Common myeloid progenitor, CD34-positive (primary cell): Measurements from ENCODE around the gene ASTN2.

Experiments
- CTCF ChIA-PET: fragments of 350-600 bp; sonication (Branson Sonifier 250); formaldehyde crosslinking; loops from one replicate; lab custom pipeline; 2021; ENCODE audit warnings: antibody characterized with exemption; lab: Charles Lee
- POLR2A ChIA-PET: fragments of 350-600 bp; sonication (Branson Sonifier 250); formaldehyde crosslinking; loops from one replicate; lab custom pipeline; 2021; ENCODE audit warnings: antibody characterized with exemption; lab: Charles Lee
- DNase-seq, 3 donors: peaks; one replicate each; pipeline versions ENCODE4 v3.0.0 to v3.0.0-alpha.2; 2013
- H3K27ac ChIP-seq, 2 experiments: 1 replicate in 1 of 2; 2 replicates in 1 of 2; pipeline ENCODE4 v1.7.0; 2013; ENCODE audit warnings: inconsistent platforms in 2 of 2, low read length in 2 of 2, mild to moderate bottlenecking in 2 of 2, low read depth in 1 of 2, moderate library complexity in 1 of 2; ENCODE audit not compliant: severe bottlenecking in 2 of 2, insufficient read depth in 1 of 2, poor library complexity in 1 of 2
- H3K27me3 ChIP-seq, 5 experiments: replicated peaks in 2 of 5; 1 replicate in 3 of 5; 2 replicates in 2 of 5; pipeline versions ENCODE4 v1.6.1 to v1.7.0; 2013; ENCODE audit warnings: low read length in 4 of 5, mild to moderate bottlenecking in 2 of 5, moderate library complexity in 2 of 5, inconsistent platforms in 1 of 5; ENCODE audit not compliant: insufficient read depth in 5 of 5, control insufficient read depth in 4 of 5
- H3K36me3 ChIP-seq, 4 experiments: 1 replicate in 2 of 4; 2 replicates in 2 of 4; pipeline versions ENCODE4 v1.6.1 to v1.7.0; 2013; ENCODE audit warnings: low read length in 3 of 4, control low read depth in 1 of 4, mild to moderate bottlenecking in 1 of 4; ENCODE audit not compliant: control insufficient read depth in 4 of 4, insufficient read depth in 4 of 4
- H3K4me1 ChIP-seq, 4 experiments: 1 replicate in 3 of 4; 2 replicates in 1 of 4; pipeline versions ENCODE4 v1.6.1 to v1.7.1; 2013; ENCODE audit warnings: low read length in 3 of 4, mild to moderate bottlenecking in 3 of 4, control low read depth in 1 of 4, inconsistent platforms in 1 of 4, moderate library complexity in 1 of 4; ENCODE audit not compliant: control insufficient read depth in 4 of 4, insufficient read depth in 4 of 4; ENCODE audit errors: control extremely low read depth in 1 of 4
- H3K4me3 ChIP-seq, 7 experiments: 1 replicate in 4 of 7; 2 replicates in 3 of 7; pipeline versions ENCODE4 v1.5.1 to v1.7.0; 2013; ENCODE audit warnings: mild to moderate bottlenecking in 7 of 7, low read length in 6 of 7, moderate library complexity in 6 of 7, inconsistent platforms in 2 of 7, low read depth in 2 of 7, control low read depth in 1 of 7; ENCODE audit not compliant: insufficient read depth in 4 of 7, control insufficient read depth in 1 of 7; ENCODE audit errors: extremely low read depth in 1 of 7
- H3K9me3 ChIP-seq, 5 experiments: 1 replicate in 4 of 5; 2 replicates in 1 of 5; pipeline versions ENCODE4 v1.6.1 to v1.7.1; 2013; ENCODE audit warnings: low read length in 4 of 5, mild to moderate bottlenecking in 2 of 5, inconsistent platforms in 1 of 5, low read depth in 1 of 5, moderate library complexity in 1 of 5; ENCODE audit not compliant: control insufficient read depth in 4 of 5, insufficient read depth in 2 of 5; ENCODE audit errors: control extremely low read depth in 1 of 5
- WGBS: methylation state at CpG from one replicate; pipeline ENCODE4 v1.1.5; 2013; ENCODE audit not compliant: insufficient coverage; 5-methylcytosine and 5-hydroxymethylcytosine counted together

The ASTN2 gene

DNA sequence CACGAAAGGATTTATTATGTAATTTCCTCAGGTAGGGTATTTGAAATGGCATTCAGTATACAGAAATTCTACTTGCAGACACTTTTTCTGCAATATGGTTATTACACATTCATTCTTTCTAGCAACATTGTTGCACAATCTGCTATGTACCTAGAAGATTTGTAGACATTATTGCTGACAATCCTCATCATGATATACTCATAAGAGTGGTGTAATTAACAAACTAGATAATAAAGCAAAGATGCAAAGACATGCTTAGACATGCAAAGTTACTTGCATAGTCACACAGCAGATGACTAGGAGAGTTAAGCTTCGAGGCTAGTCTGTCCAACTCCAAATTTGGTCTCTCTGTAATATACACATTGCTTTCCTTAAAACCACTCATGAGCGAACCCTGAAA is 317.1 kb downstream of the ASTN2 start:
- Histone ChIP-seq H3K9me3 (no peaks in the 10 kb centered on the region), H3K27me3 (no peaks in the 10 kb centered on the region), H3K36me3 (no peaks in the 10 kb centered on the region), H3K27ac (no peak overlapping the region), H3K4me1 (peaks cover 0 to 2% (median 0%) of the 10 kb centered on the region in 4 experiments), H3K4me3 (no peak overlapping the region)
- ChIA-PET CTCF (no interaction called here), POLR2A (no interaction called here)
- 91% methylated on average over 1 of the region's 3 CpGs for WGBS
- DNase-seq: no peak

DNA sequence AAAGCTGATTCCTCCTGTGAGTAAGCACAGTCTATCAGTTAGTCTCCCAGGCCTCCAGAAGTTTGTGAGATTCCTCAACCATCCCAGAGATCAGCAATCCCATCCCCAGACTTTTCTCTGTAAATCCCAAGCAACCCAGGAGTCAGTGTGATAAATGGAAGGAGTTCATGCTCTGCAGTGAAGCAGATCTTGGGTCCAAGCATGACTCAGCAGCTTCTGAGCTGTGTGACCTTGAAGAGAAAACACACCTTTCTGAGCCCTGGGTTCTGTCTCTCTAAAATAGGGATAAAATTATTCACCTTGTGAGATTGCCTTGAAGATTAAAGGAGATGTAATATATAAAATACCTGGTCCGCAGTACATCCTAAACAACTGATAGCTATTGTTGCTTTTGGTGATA is 318.7 kb downstream of the ASTN2 start:
- DNase-seq: no peak

DNA sequence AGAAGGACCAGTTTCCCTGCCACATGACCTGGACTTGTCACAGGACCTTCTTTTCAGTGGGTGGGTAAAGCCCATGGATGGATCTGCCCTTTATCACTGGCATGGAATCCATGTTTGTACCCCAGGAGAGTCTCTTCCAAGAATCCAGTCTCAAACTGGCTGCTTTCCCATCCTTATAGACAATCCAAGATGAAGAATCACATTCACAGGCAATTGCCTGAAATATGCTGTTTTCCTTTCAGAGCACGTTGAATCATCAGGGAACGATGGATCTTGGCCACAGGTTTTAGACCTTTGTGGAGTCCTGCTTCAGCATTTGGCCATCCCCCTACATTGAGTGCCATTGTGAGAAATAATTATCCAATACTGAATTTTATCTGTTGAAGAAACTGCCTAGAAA is 319.8 kb downstream of the ASTN2 start:
- ChIA-PET CTCF (no interaction called here), POLR2A (interaction anchor here (0.7 kb wide), 1 partner anchor 289 kb away, joined by 3 read pairs; no protein-coding TSS in a partner anchor)
- H3K27me3 ChIP-seq: no peaks in the 10 kb centered on the region
- no peak for DNase-seq
- no peak overlapping the region for H3K4me3 ChIP-seq
- no peaks in the 10 kb centered on the region for H3K36me3 ChIP-seq
- no CpG with 5 or more reads among the region's 2 CpGs for WGBS
- no peaks in the 10 kb centered on the region for H3K9me3 ChIP-seq
- no peak overlapping the region for H3K27ac ChIP-seq
- no peaks in the 10 kb centered on the region for H3K4me1 ChIP-seq

More for the DNA sequence above, 318.7 kb downstream of the ASTN2 start:
- POLR2A ChIA-PET: no interaction called here
- Histone ChIP-seq H3K27ac (no peak overlapping the region), H3K36me3 (no peaks in the 10 kb centered on the region), H3K9me3 (no peaks in the 10 kb centered on the region), H3K27me3 (no peaks in the 10 kb centered on the region), H3K4me3 (no peak overlapping the region), H3K4me1 (peaks cover 0 to 2% (median 0%) of the 10 kb centered on the region in 4 experiments)
- CTCF ChIA-PET: no interaction called here
- no CpG with 5 or more reads among the region's 1 CpG for WGBS

DNA sequence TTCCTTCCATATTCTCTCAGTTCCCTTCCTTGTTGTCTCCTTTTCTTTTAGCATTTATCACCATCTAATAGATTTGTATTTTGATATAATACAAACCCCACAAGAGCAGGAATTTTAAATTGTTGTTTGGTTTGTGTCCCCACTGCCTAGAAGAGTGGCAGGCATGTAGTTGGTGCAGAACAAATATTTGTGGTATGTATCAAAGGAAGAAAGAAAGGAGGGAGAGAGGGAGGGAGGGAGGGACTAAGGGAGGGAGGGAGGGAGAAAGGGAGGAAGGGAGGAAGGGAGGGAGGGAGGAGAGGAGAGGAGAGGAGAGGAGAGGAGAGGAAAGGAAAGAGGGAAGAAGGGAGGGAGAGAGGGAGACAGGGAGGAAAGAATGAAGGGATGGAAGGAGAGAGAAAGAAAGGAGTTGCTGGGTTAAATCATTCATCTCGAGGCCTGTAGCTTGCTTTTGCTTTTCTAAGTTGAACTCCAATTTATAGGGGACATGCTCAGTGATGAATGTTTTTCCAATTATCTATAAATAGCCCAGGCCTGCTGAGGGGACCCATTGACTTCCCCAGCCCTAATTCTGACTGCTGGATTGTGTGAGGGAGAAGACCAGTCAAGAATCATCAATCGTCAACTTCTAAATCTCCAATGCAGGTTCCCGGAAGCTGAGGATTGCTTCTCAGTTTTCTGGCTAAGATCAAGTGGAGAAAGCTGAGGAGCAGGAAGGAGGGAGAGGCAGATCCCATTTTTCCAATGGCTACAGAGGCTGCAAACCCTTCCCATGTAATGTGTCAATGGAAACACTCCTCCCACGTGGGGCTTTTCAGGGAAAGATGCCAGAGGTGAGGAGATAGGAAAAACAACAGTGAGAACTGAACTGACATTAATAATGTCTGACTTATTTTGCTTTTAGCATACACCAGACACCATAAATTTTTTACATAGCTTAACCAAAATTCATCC is 320.7 kb downstream of the ASTN2 start:
- no peaks in the 10 kb centered on the region for H3K9me3 ChIP-seq
- no peak for DNase-seq
- CTCF ChIA-PET: no interaction called here
- no peaks in the 10 kb centered on the region for H3K4me1 ChIP-seq
- WGBS: 86% methylated on average over 1 of the region's 4 CpGs
- no peak overlapping the region for H3K27ac ChIP-seq
- H3K27me3 ChIP-seq: no peaks in the 10 kb centered on the region
- H3K36me3 ChIP-seq: no peaks in the 10 kb centered on the region
- POLR2A ChIA-PET: interaction anchor here (0.7 kb wide), 1 partner anchor 290 kb away, joined by 3 read pairs; no protein-coding TSS in a partner anchor
- no peak overlapping the region for H3K4me3 ChIP-seq

DNA sequence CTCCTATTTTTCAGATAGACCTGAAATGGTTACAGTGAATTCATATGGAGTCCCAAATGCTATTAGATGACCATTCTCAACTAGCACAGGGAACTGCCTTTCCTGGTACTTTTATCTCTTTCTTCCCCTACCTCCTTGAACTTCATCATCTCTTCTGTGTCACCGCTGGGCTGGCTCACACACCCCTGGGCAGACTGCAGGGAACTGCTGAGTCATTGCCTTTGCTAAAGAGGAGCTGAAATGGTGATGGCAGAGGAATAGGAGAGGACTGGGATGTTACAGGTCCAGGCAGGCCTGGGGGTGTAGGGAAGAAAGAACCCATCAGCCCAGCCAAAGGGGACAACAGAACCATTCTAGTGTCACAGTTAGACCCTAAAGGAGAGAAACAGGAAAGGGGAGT is 322.3 kb downstream of the ASTN2 start:
- Histone ChIP-seq H3K9me3 (no peaks in the 10 kb centered on the region), H3K27me3 (no peaks in the 10 kb centered on the region), H3K27ac (no peak overlapping the region), H3K4me3 (no peak overlapping the region), H3K4me1 (no peaks in the 10 kb centered on the region), H3K36me3 (no peaks in the 10 kb centered on the region)
- ChIA-PET CTCF (no interaction called here), POLR2A (no interaction called here)
- no CpG with 5 or more reads among the region's 1 CpG for WGBS
- peak in 2 of 3 donors; percentile 10 to 51 for DNase-seq

DNA sequence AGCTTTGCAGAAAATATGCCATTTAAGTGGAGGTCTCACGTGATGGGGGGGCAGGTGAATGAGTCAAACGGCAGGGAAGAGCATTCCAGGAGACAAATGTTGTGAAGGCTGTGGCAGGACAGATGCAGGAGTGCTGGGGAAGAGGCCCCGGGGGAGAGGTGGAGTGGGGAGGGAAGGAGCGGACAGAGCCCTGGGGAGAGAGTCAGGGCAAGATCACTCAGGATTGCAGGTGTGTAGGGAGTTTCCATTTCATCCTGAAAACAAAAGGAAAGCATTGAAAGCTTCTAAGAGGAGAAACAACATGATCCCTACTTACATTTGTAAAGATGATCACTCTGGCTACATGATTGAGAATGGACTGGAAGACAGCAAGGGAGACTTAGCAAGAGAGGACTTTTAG is 323.3 kb downstream of the ASTN2 start:
- Histone ChIP-seq H3K4me1 (no peaks in the 10 kb centered on the region), H3K27me3 (no peaks in the 10 kb centered on the region), H3K36me3 (no peaks in the 10 kb centered on the region), H3K9me3 (no peaks in the 10 kb centered on the region), H3K4me3 (no peak overlapping the region), H3K27ac (no peak overlapping the region)
- CTCF ChIA-PET: no interaction called here
- DNase-seq: no peak
- 95% methylated on average over 4 of the region's 4 CpGs for WGBS
- POLR2A ChIA-PET: no interaction called here

DNA sequence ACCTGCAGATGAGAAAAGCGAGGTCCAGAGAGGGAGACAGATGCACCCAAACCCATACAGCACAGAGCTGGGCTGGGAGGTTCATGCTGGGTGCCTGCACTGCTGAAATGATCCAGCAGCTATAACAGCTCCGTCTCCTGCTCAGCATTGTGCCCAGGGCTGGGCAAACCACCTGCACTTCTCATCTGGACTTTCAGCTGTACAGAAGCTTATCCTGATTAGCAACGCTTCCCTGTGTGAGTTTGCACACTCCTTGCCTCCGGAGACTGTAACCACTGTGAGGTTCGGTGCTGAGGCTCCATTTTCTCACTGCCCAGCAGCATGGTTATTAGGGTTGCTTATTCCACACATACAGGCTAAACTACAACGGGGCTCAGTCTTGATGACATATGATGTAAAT is 326.1 kb downstream of the ASTN2 start:
- ChIA-PET CTCF (interaction anchor here (1.3 kb wide), 1 partner anchor 8 kb away, joined by 3 read pairs; no protein-coding TSS in a partner anchor), POLR2A (no interaction called here)
- DNase-seq: no peak
- no peaks in the 10 kb centered on the region for H3K9me3 ChIP-seq
- no peak overlapping the region for H3K4me3 ChIP-seq
- H3K27me3 ChIP-seq: no peaks in the 10 kb centered on the region
- WGBS: 96% methylated on average over 5 of the region's 6 CpGs
- H3K36me3 ChIP-seq: no peaks in the 10 kb centered on the region
- H3K27ac ChIP-seq: no peak overlapping the region
- peaks cover 0 to 2% (median 0%) of the 10 kb centered on the region in 4 experiments for H3K4me1 ChIP-seq
